Transverse colon (tissue), 4 donors: ENCODE measurements around the gene ANKRD40CL.

Experiments used
- EP300 ChIP-seq: sonication (generic); formaldehyde crosslinking; IDR thresholded peaks from one replicate; pipeline ENCODE4 v1.6.1; 2017; ENCODE audit warnings: antibody characterized with exemption, low read depth
- POLR2A ChIP-seq: fragments of 450-650 bp; IDR thresholded peaks from one replicate; pipeline ENCODE4 v1.6.1; 2016; ENCODE audit warnings: antibody characterized with exemption, mild to moderate bottlenecking, moderate library complexity
- POLR2AphosphoS5 ChIP-seq, 3 donors: sonication (generic); formaldehyde crosslinking; IDR thresholded peaks; one replicate each; pipeline ENCODE4 v1.6.1; 2016; ENCODE audit warnings: antibody characterized with exemption in 3 of 3
- TF ChIP-seq, protein P1 (sequence below), 5 experiments: fragments of 200-600 bp in 3 of 5; fragments of 450-650 bp in 2 of 5; sonication (generic) in 3 of 5; IDR thresholded peaks; 1 replicate in 2 of 5; 2 replicates in 3 of 5; pipeline ENCODE4 v1.5.1; 2016 to 2017; ENCODE audit warnings: antibody characterized with exemption in 5 of 5, inconsistent platforms in 3 of 5, mild to moderate bottlenecking in 2 of 5, moderate library complexity in 1 of 5

DNA sequence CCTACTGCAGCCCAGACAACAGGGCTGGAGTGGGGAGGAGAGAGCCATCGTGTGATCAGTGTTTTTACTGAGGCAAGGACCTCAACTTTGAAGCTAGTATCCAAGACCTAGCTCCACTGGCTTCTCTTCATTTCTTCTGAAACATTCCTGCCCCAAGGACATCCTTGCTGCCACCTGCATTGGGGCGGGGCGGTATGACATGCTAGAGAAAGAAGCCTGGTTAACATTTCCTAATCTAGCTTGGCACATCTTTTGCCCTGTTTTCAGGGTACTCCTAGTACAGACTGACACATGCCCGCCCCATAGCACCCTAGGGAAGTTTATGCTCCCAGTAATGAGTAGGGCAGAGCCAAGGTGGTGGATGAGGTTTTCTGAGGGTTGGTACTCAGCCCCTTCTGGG, 17.8 kb upstream of the ANKRD40CL start:
- TF ChIP-seq POLR2A (no peak), EP300 (no peak), POLR2AphosphoS5 (IDR thresholded peaks at IDR 0.05) (no peak)
- TF ChIP-seq, protein P1, sequence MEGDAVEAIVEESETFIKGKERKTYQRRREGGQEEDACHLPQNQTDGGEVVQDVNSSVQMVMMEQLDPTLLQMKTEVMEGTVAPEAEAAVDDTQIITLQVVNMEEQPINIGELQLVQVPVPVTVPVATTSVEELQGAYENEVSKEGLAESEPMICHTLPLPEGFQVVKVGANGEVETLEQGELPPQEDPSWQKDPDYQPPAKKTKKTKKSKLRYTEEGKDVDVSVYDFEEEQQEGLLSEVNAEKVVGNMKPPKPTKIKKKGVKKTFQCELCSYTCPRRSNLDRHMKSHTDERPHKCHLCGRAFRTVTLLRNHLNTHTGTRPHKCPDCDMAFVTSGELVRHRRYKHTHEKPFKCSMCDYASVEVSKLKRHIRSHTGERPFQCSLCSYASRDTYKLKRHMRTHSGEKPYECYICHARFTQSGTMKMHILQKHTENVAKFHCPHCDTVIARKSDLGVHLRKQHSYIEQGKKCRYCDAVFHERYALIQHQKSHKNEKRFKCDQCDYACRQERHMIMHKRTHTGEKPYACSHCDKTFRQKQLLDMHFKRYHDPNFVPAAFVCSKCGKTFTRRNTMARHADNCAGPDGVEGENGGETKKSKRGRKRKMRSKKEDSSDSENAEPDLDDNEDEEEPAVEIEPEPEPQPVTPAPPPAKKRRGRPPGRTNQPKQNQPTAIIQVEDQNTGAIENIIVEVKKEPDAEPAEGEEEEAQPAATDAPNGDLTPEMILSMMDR (IDR thresholded peaks at IDR 0.05): no peak
